Transverse colon (tissue), 4 donors: ENCODE data around the gene LILRB1. TPM values are rescaled to one million over a fixed set of nuclear protein-coding genes. Genes with fewer than 3 reads are reported as not detected.

Source experiments
- DNase-seq: peaks from one replicate; pipeline ENCODE4 v3.0.0-alpha.2; 2019
- H3K27ac ChIP-seq, 4 donors: fragments of 200-600 bp; sonication (generic); 2 replicates each; pipeline ENCODE4 v1.5.1; 2016 to 2018; ENCODE audit warnings: inconsistent platforms in 4 of 4
- H3K27me3 ChIP-seq: fragments of 200-600 bp; sonication (generic); 2 replicates; pipeline ENCODE4 v1.5.1; 2017; ENCODE audit warnings: inconsistent platforms
- H3K36me3 ChIP-seq, 4 donors: fragments of 200-600 bp; sonication (generic); 2 replicates each; pipeline ENCODE4 v1.5.1; 2017 to 2019; ENCODE audit warnings: inconsistent platforms in 4 of 4
- H3K4me1 ChIP-seq, 4 donors: fragments of 200-600 bp; sonication (generic); 2 replicates each; pipeline ENCODE4 v1.5.1; 2017 to 2020; ENCODE audit warnings: inconsistent platforms in 4 of 4
- H3K4me3 ChIP-seq, 4 donors: fragments of 200-600 bp; sonication (generic); 1 replicate in 1 of 4; 2 replicates in 3 of 4; pipeline versions ENCODE4 v1.5.1 to v1.6.1; 2017 to 2019; ENCODE audit warnings: inconsistent platforms in 4 of 4
- H3K9me3 ChIP-seq, 2 donors: fragments of 200-600 bp; sonication (generic); 2 replicates each; pipeline ENCODE4 v1.5.1; 2017 to 2019; ENCODE audit warnings: inconsistent platforms in 2 of 2
- EP300 ChIP-seq: sonication (generic); formaldehyde crosslinking; IDR thresholded peaks from one replicate; pipeline ENCODE4 v1.6.1; 2017; ENCODE audit warnings: antibody characterized with exemption, low read depth
- POLR2A ChIP-seq: fragments of 450-650 bp; IDR thresholded peaks from one replicate; pipeline ENCODE4 v1.6.1; 2016; ENCODE audit warnings: antibody characterized with exemption, mild to moderate bottlenecking, moderate library complexity
- POLR2AphosphoS5 ChIP-seq, 3 donors: sonication (generic); formaldehyde crosslinking; IDR thresholded peaks; one replicate each; pipeline ENCODE4 v1.6.1; 2016; ENCODE audit warnings: antibody characterized with exemption in 3 of 3
- WGBS, 2 donors: methylation state at CpG; one replicate each; pipeline ENCODE4 v1.1.5; 2018; ENCODE audit warnings: low coverage in 1 of 2; 5-methylcytosine and 5-hydroxymethylcytosine counted together
- in situ Hi-C, 4 donors: fragments of 200-750 bp; cut with MboI; loops; one replicate each; pipeline versions ENCODE4 v1.15.0 to v1.15.1; 2017; ENCODE audit warnings: low sequenced_read_pairs in 3 of 4, low pct_ligation_motif_present in 1 of 4, low pct_unique_long_range_greater_than_20kb in 1 of 4
- intact Hi-C: fragments of 100-400 bp; cut with DNase I; formaldehyde crosslinking; loops from one replicate; pipeline ENCODE4 v1.15.1; 2023; ENCODE audit warnings: low total_unique reads
- total RNA-seq, 4 donors: library from RNA; depleted of rRNA; stranded (reverse); fragments of >200 nt; gene quantifications; one replicate each; pipeline ENCODE4 v1.1.0, GENCODE V29; 2016
- TF ChIP-seq, protein P1 (sequence below), 5 experiments: fragments of 200-600 bp in 3 of 5; fragments of 450-650 bp in 2 of 5; sonication (generic) in 3 of 5; IDR thresholded peaks; 1 replicate in 2 of 5; 2 replicates in 3 of 5; pipeline ENCODE4 v1.5.1; 2016 to 2017; ENCODE audit warnings: antibody characterized with exemption in 5 of 5, inconsistent platforms in 3 of 5, mild to moderate bottlenecking in 2 of 5, moderate library complexity in 1 of 5

LILRB1 gene
- total RNA-seq, 4 donors from 2014 or later = 0.96 to 5.1 TPM; not detected in 2

DNA sequence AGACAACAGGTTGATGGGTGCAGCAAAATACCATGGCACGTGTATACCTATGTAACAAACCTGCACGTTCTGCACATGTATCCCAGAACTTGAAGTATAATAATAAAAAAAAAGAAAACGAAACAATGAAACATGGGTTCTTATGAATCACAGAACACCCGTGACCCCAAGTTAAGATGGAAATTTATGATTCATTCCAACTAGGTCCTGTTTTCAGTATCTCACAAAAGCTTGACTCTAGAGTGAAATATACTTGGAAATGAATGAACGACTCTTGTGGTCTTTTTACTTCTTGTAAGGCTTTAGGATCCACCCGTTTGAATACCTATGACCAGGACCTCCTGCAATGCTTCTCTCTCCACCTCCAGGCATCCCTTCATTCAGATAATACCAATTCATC lies 29.0 kb downstream of the LILRB1 start:
- Histone ChIP-seq H3K27me3 (peaks cover 8% of the 10 kb centered on the region), H3K4me3 (no peak overlapping the region), H3K27ac (no peak overlapping the region), H3K4me1 (no peaks in the 10 kb centered on the region), H3K9me3 (no peaks in the 10 kb centered on the region), H3K36me3 (no peaks in the 10 kb centered on the region)
- WGBS, 2 donors = 63 to 76% methylated on average over 6 of the region's 6 CpGs
- intact Hi-C loops = loop anchor here (10.0 kb wide), 1 partner anchor 1706 kb away; no protein-coding TSS in a partner anchor
- no peak for TF ChIP-seq EP300
- TF ChIP-seq, protein P1, sequence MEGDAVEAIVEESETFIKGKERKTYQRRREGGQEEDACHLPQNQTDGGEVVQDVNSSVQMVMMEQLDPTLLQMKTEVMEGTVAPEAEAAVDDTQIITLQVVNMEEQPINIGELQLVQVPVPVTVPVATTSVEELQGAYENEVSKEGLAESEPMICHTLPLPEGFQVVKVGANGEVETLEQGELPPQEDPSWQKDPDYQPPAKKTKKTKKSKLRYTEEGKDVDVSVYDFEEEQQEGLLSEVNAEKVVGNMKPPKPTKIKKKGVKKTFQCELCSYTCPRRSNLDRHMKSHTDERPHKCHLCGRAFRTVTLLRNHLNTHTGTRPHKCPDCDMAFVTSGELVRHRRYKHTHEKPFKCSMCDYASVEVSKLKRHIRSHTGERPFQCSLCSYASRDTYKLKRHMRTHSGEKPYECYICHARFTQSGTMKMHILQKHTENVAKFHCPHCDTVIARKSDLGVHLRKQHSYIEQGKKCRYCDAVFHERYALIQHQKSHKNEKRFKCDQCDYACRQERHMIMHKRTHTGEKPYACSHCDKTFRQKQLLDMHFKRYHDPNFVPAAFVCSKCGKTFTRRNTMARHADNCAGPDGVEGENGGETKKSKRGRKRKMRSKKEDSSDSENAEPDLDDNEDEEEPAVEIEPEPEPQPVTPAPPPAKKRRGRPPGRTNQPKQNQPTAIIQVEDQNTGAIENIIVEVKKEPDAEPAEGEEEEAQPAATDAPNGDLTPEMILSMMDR (IDR thresholded peaks at IDR 0.05) = no peak
- TF ChIP-seq POLR2A = no peak
- no peak for TF ChIP-seq POLR2AphosphoS5 (IDR thresholded peaks at IDR 0.05)
- no peak for DNase-seq
- in situ Hi-C loops = no loop called here

DNA sequence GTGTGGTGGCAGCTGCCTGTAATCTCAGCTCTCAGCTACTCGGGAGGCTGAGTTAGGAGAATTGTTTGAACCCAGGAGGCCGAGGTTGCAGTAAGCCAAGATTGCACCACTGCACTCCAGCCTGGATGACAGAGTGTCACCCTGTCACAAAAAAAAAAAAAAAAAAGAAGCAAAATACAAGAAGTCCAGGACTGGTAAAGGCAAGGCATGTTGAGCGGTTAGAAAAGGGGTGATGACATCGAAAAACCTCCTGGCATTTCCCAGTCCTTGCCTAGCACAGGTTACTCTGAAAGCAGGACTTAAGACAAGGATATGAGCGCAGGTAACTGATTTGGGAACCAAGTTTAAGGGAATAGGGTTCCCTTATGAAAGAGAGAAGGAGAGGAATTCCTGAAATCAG lies 30.0 kb downstream of the LILRB1 start:
- WGBS, 2 donors = 72% methylated on average over 5 of the region's 5 CpGs; no CpG with 5 or more reads in 1 of the 2 donors
- Histone ChIP-seq H3K4me1 (no peaks in the 10 kb centered on the region), H3K27me3 (peaks cover 8% of the 10 kb centered on the region), H3K4me3 (no peak overlapping the region), H3K9me3 (no peaks in the 10 kb centered on the region), H3K27ac (no peak overlapping the region), H3K36me3 (no peaks in the 10 kb centered on the region)
- no peak for TF ChIP-seq EP300
- TF ChIP-seq POLR2A = no peak
- TF ChIP-seq, protein P1 (IDR thresholded peaks at IDR 0.05) = no peak
- no peak for TF ChIP-seq POLR2AphosphoS5 (IDR thresholded peaks at IDR 0.05)
- in situ Hi-C loops (no loop called here), intact Hi-C loops (no loop called here)
- DNase-seq = no peak

DNA sequence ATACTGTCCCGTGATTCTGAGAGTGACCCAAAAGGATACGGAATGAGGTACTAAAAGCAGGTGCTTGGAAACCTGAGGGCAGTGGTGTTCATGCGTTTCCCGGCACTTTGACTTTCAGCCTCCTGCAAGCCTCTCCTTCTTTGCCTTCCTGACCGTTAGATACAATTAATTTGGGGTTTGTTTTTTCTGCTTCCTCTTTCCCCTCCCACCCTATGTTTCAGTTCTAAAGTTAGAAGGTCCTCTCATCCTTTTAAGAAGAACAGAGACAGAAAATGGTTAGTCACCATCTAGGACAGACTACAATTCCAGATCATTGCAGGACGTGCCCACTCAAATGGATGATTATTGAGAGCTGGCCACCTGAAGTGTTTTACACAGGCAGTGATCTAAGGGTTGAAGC lies 30.7 kb downstream of the LILRB1 start:
- in situ Hi-C loops = no loop called here
- H3K36me3 ChIP-seq = no peaks in the 10 kb centered on the region
- WGBS, 2 donors = 56 to 72% methylated on average over 6 of the region's 6 CpGs
- H3K9me3 ChIP-seq = no peaks in the 10 kb centered on the region
- DNase-seq = no peak
- no peak for TF ChIP-seq POLR2A
- no peaks in the 10 kb centered on the region for H3K4me1 ChIP-seq
- peaks cover 8% of the 10 kb centered on the region for H3K27me3 ChIP-seq
- H3K27ac ChIP-seq = no peak overlapping the region
- H3K4me3 ChIP-seq = no peak overlapping the region
- intact Hi-C loops = no loop called here

DNA sequence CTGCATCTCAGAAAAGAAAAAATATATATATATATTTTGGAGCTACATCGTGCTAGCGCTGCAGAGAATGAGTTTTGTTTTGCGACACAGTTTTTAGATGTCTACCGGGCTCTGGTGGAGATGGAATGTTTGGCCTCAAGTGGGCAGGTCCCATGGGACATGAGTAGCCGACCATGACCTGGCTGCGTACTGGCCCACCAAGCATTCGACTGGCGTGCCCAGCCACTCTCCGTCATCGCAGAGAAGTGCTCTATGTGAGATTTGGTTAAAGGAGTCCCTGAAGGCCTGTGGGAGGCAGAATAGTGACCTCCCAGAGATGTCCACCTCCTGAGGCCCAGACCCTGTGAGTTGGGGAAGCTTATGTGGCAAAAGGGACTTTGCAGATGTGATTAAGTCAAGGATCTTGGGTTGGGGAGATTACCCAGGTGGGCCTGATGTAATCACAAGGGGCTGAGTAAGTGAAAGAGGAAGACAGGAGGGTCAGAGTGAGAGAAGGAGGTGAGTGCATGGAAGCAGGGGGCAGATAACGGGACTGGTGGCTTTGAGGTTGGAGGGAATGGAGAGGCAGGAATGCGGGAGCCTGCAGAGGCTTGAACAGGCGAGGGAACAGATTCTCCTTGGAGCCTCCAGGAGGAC lies 31.7 kb downstream of the LILRB1 start:
- peaks cover 6% of the 10 kb centered on the region for H3K27me3 ChIP-seq

More for the DNA sequence above, 31.7 kb downstream of the LILRB1 start:
- H3K4me3 ChIP-seq = no peak overlapping the region
- DNase-seq = no peak
- H3K9me3 ChIP-seq = no peaks in the 10 kb centered on the region
- H3K36me3 ChIP-seq = no peaks in the 10 kb centered on the region
- TF ChIP-seq POLR2AphosphoS5 (IDR thresholded peaks at IDR 0.05) (no peak), POLR2A (no peak), EP300 (no peak)
- TF ChIP-seq, protein P1 (IDR thresholded peaks at IDR 0.05) = no peak
- H3K4me1 ChIP-seq = no peaks in the 10 kb centered on the region
- no peak overlapping the region for H3K27ac ChIP-seq
- intact Hi-C loops (no loop called here), in situ Hi-C loops (no loop called here)
- 72 to 73% methylated on average over 5 to 13 of the region's 13 CpGs for WGBS, 2 donors
